Subcutaneous adipose tissue (tissue), 4 donors: ENCODE results near the gene ETV1. TPM values are rescaled to one million over a fixed set of nuclear protein-coding genes. Genes with fewer than 3 reads are reported as not detected.

Experiments
- CTCF ChIP-seq: fragments of 450-650 bp; IDR thresholded peaks from one replicate; pipeline ENCODE4 v1.5.1; 2016; ENCODE audit warnings: low read depth, mild to moderate bottlenecking, control low read depth, antibody characterized with exemption, moderate library complexity
- total RNA-seq, 4 donors: library from RNA; depleted of rRNA; stranded (reverse); fragments of >200 nt; gene quantifications; one replicate each; pipeline ENCODE4 v1.1.0, GENCODE V29; 2016

Gene ETV1
- total RNA-seq, 4 donors from 2014 or later = 0.88 to 3.6 (median 1.8) TPM

GRCh38 chr7:13932131-13932530 is 57.3 kb downstream of the ETV1 start:
- no peak for TF ChIP-seq CTCF

DNA sequence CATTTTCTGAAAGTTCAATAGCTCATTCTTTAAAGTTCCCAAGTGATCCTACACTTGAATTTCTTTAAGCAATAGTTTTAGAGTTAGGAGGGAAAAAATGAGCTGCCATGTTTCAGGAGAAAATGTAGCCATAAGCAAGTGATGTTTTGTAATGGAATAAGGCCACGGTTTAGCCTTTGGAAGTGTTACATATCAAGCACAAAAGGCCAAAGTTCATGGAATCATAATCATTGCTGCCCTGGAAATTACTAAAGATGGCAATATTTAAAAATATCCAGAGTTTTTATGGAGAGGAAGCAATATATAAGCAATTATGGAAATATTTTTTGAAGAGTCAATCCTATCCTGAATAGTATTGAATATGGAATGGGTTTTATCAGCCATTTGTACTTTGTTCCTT is 68.4 kb downstream of the ETV1 start:
- no peak for TF ChIP-seq CTCF

- TF ChIP-seq CTCF = no peak
These were observed 69.3 kb downstream of the ETV1 start for GRCh38 chr7:13920053-13920697.

GRCh38 chr7:13915891-13916290 is 73.6 kb downstream of the ETV1 start:
- TF ChIP-seq CTCF = no peak

GRCh38 chr7:13912715-13913278 is 76.7 kb downstream of the ETV1 start:
- no peak for TF ChIP-seq CTCF

DNA sequence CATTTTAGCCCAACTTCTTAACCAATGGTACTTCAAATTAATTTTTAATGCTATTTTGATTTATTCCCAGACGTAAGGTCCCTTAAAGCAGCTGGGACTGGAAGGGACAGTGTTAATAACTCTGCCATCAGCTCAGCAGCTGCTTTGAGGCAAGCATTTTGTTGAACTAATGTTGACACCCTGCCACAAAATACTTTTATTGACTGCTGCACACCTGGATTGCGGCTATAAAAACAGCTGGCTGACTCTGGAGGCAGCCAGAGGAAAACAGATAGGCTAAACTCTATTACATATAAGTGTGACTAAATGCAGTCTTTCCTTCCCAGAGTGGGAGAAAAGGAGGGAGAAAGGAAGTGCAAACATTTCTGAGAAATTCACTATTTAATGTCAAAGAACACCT is 77.6 kb downstream of the ETV1 start:
- no peak for TF ChIP-seq CTCF

DNA sequence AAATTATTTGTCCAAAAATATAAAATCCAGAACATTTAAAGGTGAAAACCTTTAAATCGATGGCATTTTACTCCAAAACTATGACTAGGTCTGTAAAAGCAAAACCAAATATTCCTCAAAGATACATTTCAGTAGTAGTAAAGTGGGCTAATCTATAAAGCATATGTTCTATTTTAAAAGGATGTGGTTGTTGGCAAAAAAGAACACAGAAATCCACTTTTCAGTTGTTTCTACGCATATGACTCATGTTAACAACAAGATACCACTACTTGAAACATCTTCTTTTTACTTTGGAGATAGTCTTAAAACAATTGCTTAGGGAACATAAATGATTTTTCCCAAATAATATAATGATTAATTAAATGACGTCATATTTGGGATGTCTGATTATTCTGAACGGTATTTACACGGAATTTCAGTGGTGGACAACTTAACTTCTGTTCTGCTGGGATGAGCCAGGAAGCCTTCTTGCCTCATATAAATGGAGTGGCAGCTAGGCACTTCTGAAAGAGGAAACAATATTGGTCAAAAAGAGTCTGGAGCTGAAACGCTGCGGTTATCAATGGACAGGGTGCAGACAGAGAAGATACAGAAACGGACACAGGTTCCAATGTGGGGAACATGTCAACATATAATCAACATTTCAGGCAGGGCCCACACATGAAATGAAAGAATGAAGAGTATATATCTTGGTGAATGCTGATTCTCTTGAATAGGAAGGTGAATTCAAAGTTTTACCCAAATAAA is 78.5 kb downstream of the ETV1 start:
- TF ChIP-seq CTCF = no peak
